GM15510 (cell line): Measurements from ENCODE around the gene NFATC3.

Experiments
- POLR2A ChIP-seq: IDR thresholded peaks from 3 replicates; pipeline ENCODE4 v1.6.1; 2011; ENCODE audit warnings: borderline replicate concordance; ENCODE audit not compliant: insufficient read length; ENCODE audit errors: extremely low read depth

The NFATC3 gene

GRCh38 chr16:68094614-68094934 is 9.4 kb downstream of the NFATC3 start:
- TF ChIP-seq POLR2A = no peak

- no peak for TF ChIP-seq POLR2A
Measured at GRCh38 chr16:68096491-68096890, 11.3 kb downstream of the NFATC3 start.

GRCh38 chr16:68097088-68097487 is 11.9 kb downstream of the NFATC3 start:
- TF ChIP-seq POLR2A = no peak

- no peak for TF ChIP-seq POLR2A
Measured at GRCh38 chr16:68097895-68098294, 12.7 kb downstream of the NFATC3 start.

GRCh38 chr16:68100488-68100887 is 15.3 kb downstream of the NFATC3 start:
- no peak for TF ChIP-seq POLR2A

GRCh38 chr16:68105611-68106010 is 20.4 kb downstream of the NFATC3 start:
- TF ChIP-seq POLR2A = no peak

- no peak for TF ChIP-seq POLR2A
Measured at GRCh38 chr16:68111379-68111778, 26.2 kb downstream of the NFATC3 start.

- TF ChIP-seq POLR2A = no peak
Measured at GRCh38 chr16:68113059-68113761, 28.0 kb downstream of the NFATC3 start.

- no peak for TF ChIP-seq POLR2A
Measured at GRCh38 chr16:68113765-68114240, 28.6 kb downstream of the NFATC3 start.

- TF ChIP-seq POLR2A = no peak
Measured at GRCh38 chr16:68115851-68116250, 30.7 kb downstream of the NFATC3 start.

GRCh38 chr16:68116256-68116867 is 31.2 kb downstream of the NFATC3 start:
- TF ChIP-seq POLR2A = no peak

GRCh38 chr16:68117884-68118283 is 32.7 kb downstream of the NFATC3 start:
- no peak for TF ChIP-seq POLR2A

GRCh38 chr16:68126395-68126794 is 41.2 kb downstream of the NFATC3 start:
- TF ChIP-seq POLR2A = no peak

- no peak for TF ChIP-seq POLR2A
Measured at GRCh38 chr16:68128577-68129305, 43.6 kb downstream of the NFATC3 start.

GRCh38 chr16:68130520-68130919 is 45.4 kb downstream of the NFATC3 start:
- no peak for TF ChIP-seq POLR2A
